K562 (cell line): ENCODE data around the gene WIF1. TPM values are rescaled to one million over a fixed set of nuclear protein-coding genes. Genes with fewer than 3 reads are reported as not detected.

Source experiments
- ATAC-seq: fragments of 200-7000 bp; cut with Tn5 transposase; 3 replicates; pipeline ENCODE4 v1.9.1; 2020; ENCODE audit warnings: moderate library complexity
- BruUV-seq: library from RNA; stranded (reverse); fragments of 400-500 nt; replicated peaks from 2 replicates; lab custom pipeline; 2021; lab: Mats Ljungman, UMichigan
- CTCF ChIA-PET: fragments of 300-600 bp; formaldehyde crosslinking; extraction: SDS; loops from one replicate; lab custom pipeline; 2021; ENCODE audit warnings: low intra/inter-chr PET ratio; lab: Yijun Ruan, JAX
- POLR2A ChIA-PET: fragments of 300-600, 350-650 bp; sonication (Branson Sonifier 250); formaldehyde crosslinking; extraction: SDS; loops from one replicate; lab custom pipeline; 2021; ENCODE audit warnings: antibody characterized with exemption, inconsistent platforms; lab: Yijun Ruan, JAX
- DNase-seq, 4 experiments: peaks; one replicate each; pipeline versions ENCODE4 v3.0.0 to v3.0.0-alpha.2; 2011 to 2018; ENCODE audit warnings: low spot score in 3 of 4, mixed read lengths in 3 of 4; ENCODE audit errors: extremely low read depth in 1 of 4
- FAIRE-seq: peaks from 2 replicates; lab custom pipeline; 2011; peaks lifted over from hg19 to GRCh38; lab: Jason Lieb, UNC
- H2AFZ ChIP-seq: 2 replicates; pipeline ENCODE4 v1.6.0; 2011; ENCODE audit warnings: low read depth, low read length, control low read depth, inconsistent platforms
- H3K27ac ChIP-seq: fragments of 200-600 bp; 3 replicates; pipeline ENCODE4 v1.8.0; 2011; ENCODE audit warnings: low read depth, mild to moderate bottlenecking, control low read depth, inconsistent platforms, low read length, moderate library complexity, mixed read lengths; ENCODE audit errors: extremely low read depth
- H3K27me3 ChIP-seq, 2 experiments: fragments of 300-600 bp in 1 of 2; 2 replicates in 1 of 2; 3 replicates in 1 of 2; pipeline versions ENCODE4 v1.6.0 to v1.8.0; 2011; ENCODE audit warnings: inconsistent platforms in 2 of 2, low read length in 2 of 2, mild to moderate bottlenecking in 1 of 2, mixed read lengths in 1 of 2, moderate library complexity in 1 of 2; ENCODE audit not compliant: control insufficient read depth in 2 of 2, insufficient read depth in 2 of 2
- H3K36me3 ChIP-seq: fragments of 300-600 bp; 3 replicates; pipeline ENCODE4 v1.8.0; 2011; ENCODE audit warnings: mild to moderate bottlenecking, low read length, inconsistent platforms; ENCODE audit not compliant: control insufficient read depth, insufficient read depth
- H3K4me1 ChIP-seq, 2 experiments: fragments of 200-600 bp in 1 of 2; replicated peaks in 1 of 2; 2 replicates in 1 of 2; 3 replicates in 1 of 2; pipeline versions ENCODE4 v1.5.1 to v1.8.0; 2011; ENCODE audit warnings: inconsistent platforms in 2 of 2, low read length in 2 of 2, mild to moderate bottlenecking in 1 of 2, mixed read lengths in 1 of 2, moderate library complexity in 1 of 2; ENCODE audit not compliant: control insufficient read depth in 2 of 2, insufficient read depth in 2 of 2
- H3K4me2 ChIP-seq: 2 replicates; pipeline ENCODE4 v1.6.1; 2011; ENCODE audit warnings: low read length, control low read depth, inconsistent platforms, mixed read lengths; ENCODE audit not compliant: insufficient read depth
- H3K4me3 ChIP-seq: fragments of 200-600 bp; sonication (generic), shearing (Covaris generic); 2 replicates; pipeline ENCODE4 v1.5.1; 2016; ENCODE audit warnings: control low read depth, inconsistent platforms
- H3K79me2 ChIP-seq: fragments of 200-600 bp; 3 replicates; pipeline ENCODE4 v1.8.0; 2011; ENCODE audit warnings: low read length, inconsistent platforms; ENCODE audit not compliant: control insufficient read depth, insufficient read depth
- H3K9ac ChIP-seq, 2 experiments: 2 replicates each; pipeline versions ENCODE4 v1.6.0 to v1.6.1; 2011; ENCODE audit warnings: low read depth in 2 of 2, low read length in 2 of 2, control low read depth in 1 of 2, inconsistent platforms in 1 of 2, mild to moderate bottlenecking in 1 of 2, mixed read lengths in 1 of 2; ENCODE audit not compliant: insufficient read depth in 1 of 2
- H3K9me1 ChIP-seq: one replicate; pipeline ENCODE4 v1.6.0; 2011; ENCODE audit warnings: inconsistent platforms, mild to moderate bottlenecking, low read length, moderate library complexity; ENCODE audit not compliant: control insufficient read depth, insufficient read depth
- H3K9me3 ChIP-seq: replicated peaks from 2 replicates; pipeline ENCODE4 v1.5.1; 2011; ENCODE audit warnings: low read depth, low read length, inconsistent platforms; ENCODE audit not compliant: control insufficient read depth, insufficient read depth
- H4K20me1 ChIP-seq: replicated peaks from 2 replicates; pipeline ENCODE4 v1.6.1; 2011; ENCODE audit warnings: low read length, inconsistent platforms, mixed read lengths; ENCODE audit not compliant: control insufficient read depth, insufficient read depth
- CHD4 ChIP-seq: fragments of 200-600 bp; sonication (generic); IDR thresholded peaks from 3 replicates; pipeline ENCODE4 v1.6.1; 2012; ENCODE audit warnings: low read depth, mild to moderate bottlenecking, mixed read lengths, low read length, inconsistent platforms; ENCODE audit not compliant: insufficient read depth, insufficient replicate concordance, poor library complexity, severe bottlenecking
- CREB3 ChIP-seq: fragments of 450-650 bp; conservative IDR thresholded peaks from 2 replicates; pipeline ENCODE4 v1.6.1; 2016; ENCODE audit warnings: missing genetic modification characterization, low read depth, mild to moderate bottlenecking, missing compliant biosample characterization, moderate library complexity
- KDM4B ChIP-seq, 2 experiments: fragments of 450-650 bp in 1 of 2; sonication (generic) in 1 of 2; IDR thresholded peaks; 2 replicates each; pipeline ENCODE4 v1.6.1; 2016 to 2017; ENCODE audit warnings: borderline replicate concordance in 2 of 2, antibody characterized with exemption in 1 of 2, low read depth in 1 of 2, mild to moderate bottlenecking in 1 of 2
- RBM25 ChIP-seq: fragments of 200-400 bp; formaldehyde crosslinking; IDR thresholded peaks from 2 replicates; pipeline ENCODE4 v1.6.1; 2018; ENCODE audit warnings: low read length, low read depth, moderate library complexity; ENCODE audit not compliant: severe bottlenecking
- RBM39 ChIP-seq: fragments of 200-400 bp; formaldehyde crosslinking; optimal IDR thresholded peaks from 2 replicates; pipeline ENCODE3; 2018; ENCODE audit warnings: low read depth, low read length
- TCF3 ChIP-seq: sonication (generic); formaldehyde crosslinking; IDR thresholded peaks from 2 replicates; pipeline ENCODE4 v1.4.0; 2020; ENCODE audit warnings: mild to moderate bottlenecking, missing genetic modification reagents
- TSHZ1 ChIP-seq: fragments of 250-450 bp; sonication (Bioruptor Pico); IDR thresholded peaks from 2 replicates; pipeline ENCODE4 v1.4.0; 2020; ENCODE audit warnings: mild to moderate bottlenecking, moderate library complexity
- ZNF592 ChIP-seq: fragments of 450-650 bp; IDR thresholded peaks from 2 replicates; pipeline ENCODE4 v1.6.1; 2017; ENCODE audit warnings: antibody characterized with exemption, mild to moderate bottlenecking
- ZNF699 ChIP-seq: fragments of 250-450 bp; sonication (Bioruptor Pico); IDR thresholded peaks from 2 replicates; pipeline ENCODE4 v1.8.0; 2021; ENCODE audit warnings: mild to moderate bottlenecking, moderate library complexity; ENCODE audit not compliant: insufficient replicate concordance
- WGBS: fragments of 100-300 bp; shearing (Covaris generic); methylation state at CpG from one replicate; pipeline ENCODE4 v1.1.6; 2016; ENCODE audit warnings: low coverage, mixed read lengths; ENCODE audit not compliant: insufficient coverage; ENCODE audit errors: missing lambda C conversion rate; 5-methylcytosine and 5-hydroxymethylcytosine counted together
- in situ Hi-C: fragments of 300-500 bp; cut with MboI; formaldehyde crosslinking; loops from 4 replicates; pipeline ENCODE4 v1.15.0; 2018; ENCODE audit warnings: inconsistent platforms, mixed read lengths
- intact Hi-C: fragments of 100-400 bp; cut with micrococcal nuclease; formaldehyde crosslinking; loops from 2 replicates; pipeline ENCODE4 v1.14.2; 2022
- polyA plus RNA-seq, 8 experiments: library from polyadenylated mRNA; depleted of rRNA in 4 of 8; stranded (reverse) in 5 of 8; unstranded in 3 of 8; fragments of >200 nt; fragmentation: Nextera tagmentation in 2 of 8; fragmentation: Illumina TruSeq in 1 of 8; extraction: Ambion mirVana in 2 of 8; extraction: Trizol in 1 of 8; gene quantifications; 2 replicates each; pipeline versions ENCODE4 v1.2.1 to v1.2.3, GENCODE V29; 2011 to 2014; ENCODE audit warnings: inconsistent platforms in 1 of 8, missing spikeins in 1 of 8
- total RNA-seq, 7 experiments: library from RNA; depleted of rRNA in 6 of 7; stranded (reverse); fragments of >200 nt in 6 of 7; fragmentation: Illumina TruSeq in 2 of 7; extraction: Trizol in 2 of 7; gene quantifications; 2 replicates each; pipeline versions ENCODE4 v1.2.1 to v1.2.3, GENCODE V29; 2011 to 2021; ENCODE audit warnings: low replicate concordance in 1 of 7

WIF1 gene
- total and polyA plus RNA-seq, 9 of the 15 experiments (the other 6 are each of a cell fraction or from before 2014, with no cell fraction given) = not detected

- Histone ChIP-seq H3K4me2 (no peak overlapping the region), H3K4me3 (no peak overlapping the region), H3K27me3 (peaks cover 0 to 5% of the 10 kb centered on the region in 2 experiments; a peak in 1 of 5 replicates), H3K9me1 (no peaks in the 10 kb centered on the region), H3K9ac (no peak overlapping the region), H3K79me2 (no peaks in the 10 kb centered on the region), H3K4me1 (peaks cover 0 to 10% of the 10 kb centered on the region in 2 experiments; a peak in 2 of 5 replicates), H4K20me1 (no peaks in the 10 kb centered on the region), H3K9me3 (no peaks in the 10 kb centered on the region), H2AFZ (no peak overlapping the region), H3K27ac (no peak overlapping the region), H3K36me3 (no peaks in the 10 kb centered on the region)
- no peak for TF ChIP-seq CHD4
- no peak for TF ChIP-seq CREB3 (tag)
- peak; percentile 91 for TF ChIP-seq RBM25
- no peak for TF ChIP-seq ZNF592
- no peak for TF ChIP-seq ZNF699
- no peak for TF ChIP-seq TCF3 (CRISPR knock-in tag)
- no peak for TF ChIP-seq RBM39
- no peak for TF ChIP-seq TSHZ1
- TF ChIP-seq KDM4B (IDR thresholded peaks at IDR 0.05; ENCODE audit: borderline replicate concordance in 2 of 2, low read depth in 1 of 2) = no peak
- in situ Hi-C loops (no loop called here), intact Hi-C loops (no loop called here)
- ChIA-PET CTCF (no interaction called here), POLR2A (interaction anchor here (0.6 to 2.0 kb wide), 2 partner anchors 13 to 125 kb away, joined by 3 to 6 read pairs; no protein-coding TSS in a partner anchor)
- DNase-seq (no peak), FAIRE-seq (no peak), ATAC-seq (no peak)
- no TSS peak for BruUV-seq
- 6% methylated on average over 3 of the region's 3 CpGs for WGBS
Measured at GRCh38 chr12:65119063-65119462, 2.0 kb downstream of the WIF1 start.
